HepG2 (cell line): ENCODE data around the gene PRPF38B. TPM values are rescaled to one million over a fixed set of nuclear protein-coding genes. Genes with fewer than 3 reads are reported as not detected.
A peak's percentile ranks its signal among the peaks of the same experiment; 100 is the strongest.

Experiments
- ATAC-seq: fragments of 200-7000 bp; cut with Tn5 transposase; 3 replicates; pipeline ENCODE4 v1.9.1; 2020; ENCODE audit warnings: mild to moderate bottlenecking, moderate library complexity
- BruUV-seq: library from RNA; stranded (reverse); fragments of 400-500 nt; replicated peaks from 2 replicates; lab custom pipeline; 2021; lab: Mats Ljungman, UMichigan
- CTCF ChIA-PET: fragments of 300-600 bp; formaldehyde crosslinking; extraction: SDS; loops from one replicate; lab custom pipeline; 2021; ENCODE audit warnings: low total read pairs, inconsistent platforms, low intra/inter-chr PET ratio; lab: Yijun Ruan, JAX
- POLR2A ChIA-PET: fragments of 350-600 bp; sonication (Branson Sonifier 250); formaldehyde crosslinking; loops from one replicate; lab custom pipeline; 2020; ENCODE audit warnings: antibody characterized with exemption, inconsistent platforms; lab: Yijun Ruan, JAX
- DNase-seq: peaks from one replicate; pipeline ENCODE4 v3.0.0-alpha.2; 2015; ENCODE audit warnings: low spot score
- FAIRE-seq: peaks from 3 replicates; lab custom pipeline; 2011; peaks lifted over from hg19 to GRCh38; lab: Jason Lieb, UNC
- H2AFZ ChIP-seq: one replicate; pipeline ENCODE4 v1.6.1; 2011; ENCODE audit warnings: low read length, inconsistent platforms
- H3K27ac ChIP-seq: fragments of 300-600 bp; 3 replicates; pipeline ENCODE4 v1.8.0; 2011; ENCODE audit warnings: mixed run types, mild to moderate bottlenecking, mixed read lengths, low read length, inconsistent platforms; ENCODE audit not compliant: insufficient read depth; ENCODE audit errors: extremely low read length
- H3K27me3 ChIP-seq, 2 experiments: fragments of 200-600 bp in 1 of 2; 2 replicates in 1 of 2; 3 replicates in 1 of 2; pipeline versions ENCODE4 v1.6.0 to v1.8.0; 2011; ENCODE audit warnings: low read length in 2 of 2, mild to moderate bottlenecking in 2 of 2, moderate library complexity in 2 of 2, inconsistent platforms in 1 of 2; ENCODE audit not compliant: insufficient read depth in 2 of 2, control insufficient read depth in 1 of 2
- H3K36me3 ChIP-seq, 2 experiments: fragments of 200-600 bp in 1 of 2; replicated peaks in 1 of 2; 2 replicates in 1 of 2; 3 replicates in 1 of 2; pipeline versions ENCODE4 v1.5.1 to v1.8.0; 2011; ENCODE audit warnings: low read length in 2 of 2, inconsistent platforms in 1 of 2; ENCODE audit not compliant: insufficient read depth in 2 of 2, control insufficient read depth in 1 of 2
- H3K4me1 ChIP-seq: 2 replicates; pipeline ENCODE4 v1.5.1; 2012; ENCODE audit warnings: low read length, inconsistent platforms; ENCODE audit not compliant: insufficient read depth
- H3K4me2 ChIP-seq: 2 replicates; pipeline ENCODE4 v1.6.0; 2011; ENCODE audit warnings: low read depth, low read length, inconsistent platforms
- H3K4me3 ChIP-seq, 3 experiments: fragments of 200-600 bp in 1 of 3; sonication (generic), shearing (Covaris generic) in 1 of 3; replicated peaks in 1 of 3; 2 replicates each; pipeline ENCODE4 v1.5.1; 2011 to 2016; ENCODE audit warnings: low read length in 3 of 3, inconsistent platforms in 2 of 3, low read depth in 2 of 3, mild to moderate bottlenecking in 2 of 3, control low read depth in 1 of 3, mixed read lengths in 1 of 3; ENCODE audit not compliant: insufficient read depth in 1 of 3
- H3K79me2 ChIP-seq: one replicate; pipeline ENCODE4 v1.6.1; 2011; ENCODE audit warnings: low read length, inconsistent platforms; ENCODE audit not compliant: insufficient read depth
- H3K9ac ChIP-seq: 2 replicates; pipeline ENCODE4 v1.6.0; 2011; ENCODE audit warnings: mild to moderate bottlenecking, low read depth, low read length, inconsistent platforms; ENCODE audit not compliant: insufficient read depth
- H3K9me3 ChIP-seq: 2 replicates; pipeline ENCODE4 v1.5.1; 2012; ENCODE audit warnings: mild to moderate bottlenecking, low read length
- H4K20me1 ChIP-seq: 2 replicates; pipeline ENCODE4 v1.6.0; 2011; ENCODE audit warnings: inconsistent platforms, mild to moderate bottlenecking, low read length, moderate library complexity; ENCODE audit not compliant: insufficient read depth
- CREB3 ChIP-seq: sonication (generic); formaldehyde crosslinking; IDR thresholded peaks from 2 replicates; pipeline ENCODE4 v1.5.0; 2020; ENCODE audit warnings: missing genetic modification reagents
- FOXA1 ChIP-seq, 2 experiments: fragments of 450-650 bp in 1 of 2; sonication (generic) in 1 of 2; formaldehyde crosslinking in 1 of 2; IDR thresholded peaks; 2 replicates each; pipeline versions ENCODE4 v1.4.0 to v1.6.1; 2016 to 2020; ENCODE audit warnings: missing genetic modification reagents in 1 of 2
- FOXA3 ChIP-seq: IDR thresholded peaks from 2 replicates; pipeline ENCODE4 v1.6.1; 2016; ENCODE audit warnings: missing genetic modification reagents, missing compliant biosample characterization
- GFI1 ChIP-seq: sonication (generic); formaldehyde crosslinking; IDR thresholded peaks from 2 replicates; pipeline ENCODE4 v1.5.0; 2020; ENCODE audit warnings: missing genetic modification reagents, mild to moderate bottlenecking, borderline replicate concordance
- GMEB1 ChIP-seq: sonication (generic); formaldehyde crosslinking; IDR thresholded peaks from 2 replicates; pipeline ENCODE4 v1.5.1; 2020; ENCODE audit warnings: missing genetic modification reagents, mild to moderate bottlenecking, borderline replicate concordance
- KDM1A ChIP-seq: IDR thresholded peaks from 2 replicates; pipeline ENCODE4 v1.6.1; 2016; ENCODE audit warnings: missing compliant biosample characterization
- REXO4 ChIP-seq: sonication (generic); formaldehyde crosslinking; IDR thresholded peaks from 2 replicates; pipeline ENCODE4 v1.8.0; 2022; ENCODE audit warnings: missing genetic modification reagents, mild to moderate bottlenecking, borderline replicate concordance
- SIX4 ChIP-seq: sonication (generic); formaldehyde crosslinking; IDR thresholded peaks from 2 replicates; pipeline ENCODE4 v1.4.0; 2020; ENCODE audit warnings: missing genetic modification reagents
- SRSF4 ChIP-seq: fragments of 200-400 bp; formaldehyde crosslinking; IDR thresholded peaks from one replicate; pipeline ENCODE4 v1.6.1; 2018; ENCODE audit warnings: mild to moderate bottlenecking, low read depth, low read length, moderate library complexity; ENCODE audit not compliant: poor library complexity, severe bottlenecking
- TRAFD1 ChIP-seq: sonication (generic); formaldehyde crosslinking; IDR thresholded peaks from 2 replicates; pipeline ENCODE4 v1.5.1; 2020; ENCODE audit warnings: missing genetic modification reagents, mild to moderate bottlenecking, borderline replicate concordance
- TRIM22 ChIP-seq: fragments of 450-650 bp; IDR thresholded peaks from 2 replicates; pipeline ENCODE4 v1.6.1; 2017
- ZNF24 ChIP-seq: fragments of 450-650 bp; IDR thresholded peaks from 2 replicates; pipeline ENCODE4 v1.6.1; 2017; ENCODE audit warnings: antibody characterized with exemption, mild to moderate bottlenecking
- ZSCAN29 ChIP-seq: sonication (generic); formaldehyde crosslinking; conservative IDR thresholded peaks from 2 replicates; pipeline ENCODE4 v1.4.0; 2020; ENCODE audit warnings: mild to moderate bottlenecking, missing genetic modification reagents
- WGBS: methylation state at CpG from one replicate; pipeline ENCODE4 v1.1.6; 2017; ENCODE audit warnings: low lambda C conversion rate; 5-methylcytosine and 5-hydroxymethylcytosine counted together
- in situ Hi-C: cut with HindIII; loops from 2 replicates; pipeline ENCODE4 v1.10.0; 2017; ENCODE audit warnings: low pct_unique_long_range_greater_than_20kb; ENCODE audit not compliant: extremely low pct_ligation_motif_present
- intact Hi-C: fragments of 100-400 bp; cut with micrococcal nuclease; formaldehyde crosslinking; loops from one replicate; pipeline ENCODE4 v1.10.0; 2022; ENCODE audit not compliant: unreplicated experiment
- polyA plus RNA-seq, 8 experiments: library from polyadenylated mRNA; depleted of rRNA in 3 of 8; stranded (reverse) in 7 of 8; unstranded in 1 of 8; fragments of >200 nt; fragmentation: Illumina TruSeq in 4 of 8; extraction: Trizol in 4 of 8; gene quantifications; 2 replicates each; pipeline versions ENCODE4 v1.2.1 to v1.2.3, GENCODE V29; 2011 to 2016; ENCODE audit warnings: low read depth in 4 of 8, missing spikeins in 1 of 8, mixed read lengths in 1 of 8; ENCODE audit not compliant: insufficient read depth in 1 of 8
- total RNA-seq, 5 experiments: library from RNA; depleted of rRNA; stranded (reverse); fragments of >200 nt; fragmentation: Illumina TruSeq; extraction: Trizol; gene quantifications; 2 replicates each; pipeline ENCODE4 v1.2.3, GENCODE V29; 2016; ENCODE audit warnings: low read depth in 1 of 5

Gene PRPF38B
- total and polyA plus RNA-seq, 2 of the 13 experiments (the other 11 are each of a cell fraction or from before 2014, with no cell fraction given) = 25.7 to 29.7 TPM

- POLR2A ChIA-PET = no interaction called here
- Histone ChIP-seq H3K9ac (no peak overlapping the region), H3K4me3 (no peak overlapping the region), H3K36me3 (no peaks in the 10 kb centered on the region), H2AFZ (no peak overlapping the region), H3K9me3 (no peaks in the 10 kb centered on the region), H3K79me2 (no peaks in the 10 kb centered on the region), H4K20me1 (no peaks in the 10 kb centered on the region), H3K4me1 (peaks cover 33% of the 10 kb centered on the region), H3K27me3 (peaks cover 2 to 8% of the 10 kb centered on the region in 2 experiments; a peak in 3 of 5 replicates), H3K4me2 (no peak overlapping the region), H3K27ac (no peak overlapping the region)
- no TSS peak for BruUV-seq
- in situ Hi-C loops (no loop called here), intact Hi-C loops (no loop called here)
- ATAC-seq (peak; percentile 39; the same call in 1 of the 3 replicates), DNase-seq (peak; percentile 14), FAIRE-seq (no peak)
- TF ChIP-seq FOXA1 (IDR thresholded peaks at IDR 0.05) (no peak), FOXA1 (CRISPR knock-in tag; IDR thresholded peaks at IDR 0.05) (peak; percentile 66; the same call in 1 of the 2 replicates), SRSF4 (no peak), FOXA3 (CRISPR knock-in tag) (peak; percentile 79)
- CTCF ChIA-PET = no interaction called here
- WGBS = 43% methylated on average over 6 of the region's 6 CpGs
Observed at GRCh38 chr1:108722292-108722691, 30.2 kb downstream of the PRPF38B start.

GRCh38 chr1:108725906-108726305 is 33.8 kb downstream of the PRPF38B start:
- ChIA-PET POLR2A (no interaction called here), CTCF (no interaction called here)
- Histone ChIP-seq H3K27ac (no peak overlapping the region), H3K79me2 (no peaks in the 10 kb centered on the region), H3K9me3 (no peaks in the 10 kb centered on the region), H3K4me1 (peaks cover 16% of the 10 kb centered on the region), H3K27me3 (peaks cover 4 to 9% of the 10 kb centered on the region in 2 experiments; a peak in 3 of 5 replicates), H2AFZ (no peak overlapping the region), H3K4me2 (no peak overlapping the region), H3K4me3 (no peak overlapping the region), H3K9ac (no peak overlapping the region), H4K20me1 (no peaks in the 10 kb centered on the region), H3K36me3 (no peaks in the 10 kb centered on the region)
- intact Hi-C loops (no loop called here), in situ Hi-C loops (no loop called here)
- no TSS peak for BruUV-seq
- 16% methylated on average over 1 of the region's 1 CpG for WGBS
- no peak for DNase-seq
- no peak for FAIRE-seq
- TF ChIP-seq GMEB1 (CRISPR knock-in tag) (no peak), GFI1 (no peak), TRIM22 (no peak), TRAFD1 (CRISPR knock-in tag) (no peak), SIX4 (CRISPR knock-in tag) (no peak), CREB3 (CRISPR knock-in tag) (no peak), ZSCAN29 (CRISPR knock-in tag) (no peak), REXO4 (CRISPR knock-in tag) (no peak), KDM1A (CRISPR knock-in tag) (no peak), ZNF24 (no peak)
- no peak for ATAC-seq
